Islet precursor cell (in vitro differentiated cells): ENCODE data around the gene MLNR.

ENCODE experiments used
- DNase-seq: peaks from one replicate; pipeline ENCODE4 v3.0.0-alpha.2; 2018

The MLNR gene

GRCh38 chr13:49234741-49235140 is 14.6 kb downstream of the MLNR start:
- DNase-seq = no peak

GRCh38 chr13:49235856-49236431 is 15.8 kb downstream of the MLNR start:
- DNase-seq = no peak

- peak; percentile 95 for DNase-seq
Measured at GRCh38 chr13:49238621-49239020, 18.5 kb downstream of the MLNR start.

- peak; percentile 63 for DNase-seq
Measured at GRCh38 chr13:49240017-49240416, 19.9 kb downstream of the MLNR start.

- DNase-seq = no peak
Measured at GRCh38 chr13:49241296-49241695, 21.2 kb downstream of the MLNR start.

- no peak for DNase-seq
Measured at GRCh38 chr13:49245101-49245500, 25.0 kb downstream of the MLNR start.

- DNase-seq = no peak
Measured at GRCh38 chr13:49246850-49247642, 26.9 kb downstream of the MLNR start.

- DNase-seq = peak; percentile 99
Measured at GRCh38 chr13:49247643-49248621, 27.8 kb downstream of the MLNR start, which contains the start of gene CDADC1. TSS of gene CDADC1 (plus strand) at chr13:49247925. CDS start at chr13:49248038, 113 bp downstream.

- DNase-seq = no peak
Measured at GRCh38 chr13:49248622-49249002, 28.5 kb downstream of the MLNR start.

- DNase-seq = no peak
Measured at GRCh38 chr13:49251326-49251725, 31.2 kb downstream of the MLNR start.

- DNase-seq = no peak
Measured at GRCh38 chr13:49253310-49253709, 33.2 kb downstream of the MLNR start.

- no peak for DNase-seq
Measured at GRCh38 chr13:49254007-49254406, 33.9 kb downstream of the MLNR start.

- no peak for DNase-seq
Measured at GRCh38 chr13:49256841-49257240, 36.7 kb downstream of the MLNR start.

GRCh38 chr13:49258089-49258796 is 38.1 kb downstream of the MLNR start:
- DNase-seq = no peak

GRCh38 chr13:49259586-49259985 is 39.4 kb downstream of the MLNR start:
- DNase-seq = no peak

- DNase-seq = no peak
Measured at GRCh38 chr13:49262634-49263033, 42.5 kb downstream of the MLNR start.

GRCh38 chr13:49265822-49266221 is 45.7 kb downstream of the MLNR start:
- DNase-seq = no peak

GRCh38 chr13:49271264-49271663 is 51.1 kb downstream of the MLNR start:
- no peak for DNase-seq
